Natural killer cell treated with Interleukin-12 subunit alpha and Interleukin-12 subunit beta and Interleukin-15 and Interleukin-18, amount 100 ng/mL, for 72 hours (primary cell): ENCODE measurements around the gene C4orf54. TPM values are rescaled to one million over a fixed set of nuclear protein-coding genes. Genes with fewer than 3 reads are reported as not detected.

Source experiments
- ATAC-seq, 2 donors: fragments of 150-1000 bp; cut with Tn5 transposase in 1 of 2; sonication (Bioruptor Pico), chemical (Tn5 transposase) in 1 of 2; 2 replicates each; pipeline ENCODE4 v1.10.0; 2021
- DNase-seq: peaks from one replicate; pipeline ENCODE4 v3.0.0; 2022; ENCODE audit warnings: low spot score
- H3K27ac Mint-ChIP-seq, 2 donors: 1 replicate in 1 of 2; 2 replicates in 1 of 2; pipeline ENCODE4 v1.8.0; 2022; ENCODE audit warnings: mixed read lengths in 2 of 2, mild to moderate bottlenecking in 1 of 2, moderate library complexity in 1 of 2
- H3K27me3 Mint-ChIP-seq, 2 donors: 1 replicate in 1 of 2; 2 replicates in 1 of 2; pipeline ENCODE4 v1.8.0; 2022; ENCODE audit warnings: mixed read lengths in 2 of 2
- H3K36me3 Mint-ChIP-seq: one replicate; pipeline ENCODE4 v1.8.0; 2022; ENCODE audit warnings: mixed read lengths
- H3K4me1 Mint-ChIP-seq, 2 donors: 1 replicate in 1 of 2; 2 replicates in 1 of 2; pipeline ENCODE4 v1.8.0; 2022; ENCODE audit warnings: low read depth in 2 of 2, mixed read lengths in 2 of 2, mild to moderate bottlenecking in 1 of 2
- H3K4me3 Mint-ChIP-seq: one replicate; pipeline ENCODE4 v1.8.0; 2022; ENCODE audit warnings: mixed read lengths
- H3K9me3 Mint-ChIP-seq: 2 replicates; pipeline ENCODE4 v1.8.0; 2022; ENCODE audit warnings: mixed read lengths
- total RNA-seq, 2 donors: library from RNA; stranded (reverse); gene quantifications; one replicate each; pipeline ENCODE4 v1.2.3, GENCODE V29; 2022

The C4orf54 gene
- total RNA-seq, 2 donors from 2014 or later: not detected

DNA sequence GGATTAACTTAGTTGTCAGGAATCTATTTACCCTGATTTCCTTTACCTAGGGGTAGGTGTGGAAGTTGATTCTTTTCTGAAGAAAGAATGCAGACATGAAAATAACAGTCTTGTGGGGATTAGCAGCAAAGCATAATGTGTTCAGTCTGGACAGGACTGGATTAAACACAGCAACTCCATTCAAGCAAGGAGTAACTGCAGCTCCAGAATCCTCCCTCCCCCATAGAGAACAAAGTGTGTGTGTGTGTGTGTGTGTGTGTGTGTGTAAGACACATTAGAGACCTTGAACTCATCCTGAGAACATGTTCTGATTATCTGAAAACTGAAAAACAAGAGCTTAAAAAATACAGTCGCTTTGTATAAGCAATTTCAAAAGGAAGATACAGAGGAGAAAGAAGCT, 9.3 kb downstream of the C4orf54 start:
- Mint-ChIP-seq H3K9me3 (no peaks in the 10 kb centered on the region), H3K27ac (no peak overlapping the region), H3K4me3 (no peak overlapping the region), H3K4me1 (no peaks in the 10 kb centered on the region), H3K36me3 (no peaks in the 10 kb centered on the region), H3K27me3 (peaks cover 7 to 8% of the 10 kb centered on the region in 2 donors)
- ATAC-seq (no peak), DNase-seq (no peak)

DNA sequence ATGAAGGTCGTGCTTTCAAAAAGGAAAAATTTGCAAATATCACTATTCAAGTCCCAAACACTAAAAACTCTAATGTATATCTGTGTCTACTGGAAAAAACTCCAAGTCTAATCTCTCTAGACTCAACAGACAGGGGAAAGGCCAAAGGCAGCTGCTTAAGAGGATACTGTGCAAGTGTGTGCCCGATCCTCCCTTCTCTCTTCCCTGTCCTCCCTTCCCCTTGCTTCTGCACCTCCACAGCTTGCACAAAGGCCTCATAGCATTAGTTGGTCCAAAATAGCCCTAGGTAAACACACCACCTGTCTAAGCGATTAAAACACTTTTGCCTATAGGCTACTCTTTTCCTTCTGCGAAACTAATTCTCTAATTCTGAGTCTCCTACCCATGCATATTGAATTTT, 10.6 kb downstream of the C4orf54 start:
- H3K36me3 Mint-ChIP-seq: no peaks in the 10 kb centered on the region
- no peak overlapping the region for H3K4me3 Mint-ChIP-seq
- no peaks in the 10 kb centered on the region for H3K4me1 Mint-ChIP-seq
- H3K9me3 Mint-ChIP-seq: no peaks in the 10 kb centered on the region
- ATAC-seq: no peak
- DNase-seq: no peak
- peaks cover 12% of the 10 kb centered on the region in 2 donors for H3K27me3 Mint-ChIP-seq
- no peak overlapping the region for H3K27ac Mint-ChIP-seq

DNA sequence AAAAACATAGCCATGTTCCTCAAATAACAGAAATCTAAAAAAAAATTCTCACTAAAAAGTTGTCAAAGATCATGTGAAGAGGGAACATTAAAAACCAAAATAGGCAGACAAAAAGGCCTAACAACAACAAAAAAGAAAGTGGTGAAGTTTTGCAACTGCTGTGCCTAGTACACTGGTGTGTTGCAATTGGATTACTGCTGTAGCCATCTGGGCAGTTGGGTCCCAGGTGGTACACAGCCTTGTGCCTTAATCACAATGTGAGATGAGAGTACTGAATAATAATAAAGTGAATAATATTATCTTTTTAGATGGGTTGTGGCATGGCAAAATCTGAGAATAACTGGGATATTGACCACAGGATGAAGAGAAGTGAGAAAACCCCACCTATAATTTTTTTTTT, 12.0 kb downstream of the C4orf54 start:
- Mint-ChIP-seq H3K27ac (no peak overlapping the region), H3K27me3 (peaks cover 15 to 18% of the 10 kb centered on the region in 2 donors), H3K36me3 (no peaks in the 10 kb centered on the region), H3K4me3 (no peak overlapping the region), H3K4me1 (no peaks in the 10 kb centered on the region), H3K9me3 (peaks cover under 1% of the 10 kb centered on the region)
- DNase-seq: no peak
- no peak for ATAC-seq

DNA sequence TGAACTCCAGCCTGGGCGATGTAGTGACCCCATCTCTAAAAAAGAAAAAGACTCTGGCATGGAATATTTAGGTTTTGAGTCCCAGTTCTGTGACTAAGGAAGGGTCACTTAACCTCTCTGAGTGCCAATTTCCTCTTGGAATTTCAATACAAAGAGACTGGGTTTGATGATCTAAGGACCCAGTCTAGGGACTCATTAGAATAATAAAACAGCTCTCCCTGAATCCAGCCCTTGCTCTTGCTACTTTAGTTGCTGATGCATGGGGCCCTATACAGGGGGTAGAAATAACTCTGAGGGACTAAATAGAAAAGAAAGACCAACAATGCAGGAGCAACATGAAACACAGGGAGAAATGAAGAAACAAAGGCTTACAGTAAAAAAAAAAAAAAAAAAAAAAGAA, 12.6 kb downstream of the C4orf54 start:
- no peaks in the 10 kb centered on the region for H3K4me1 Mint-ChIP-seq
- ATAC-seq (no peak), DNase-seq (no peak)
- H3K9me3 Mint-ChIP-seq: peaks cover 3% of the 10 kb centered on the region
- no peak overlapping the region for H3K4me3 Mint-ChIP-seq
- peaks cover 18 to 25% of the 10 kb centered on the region in 2 donors for H3K27me3 Mint-ChIP-seq
- no peaks in the 10 kb centered on the region for H3K36me3 Mint-ChIP-seq
- H3K27ac Mint-ChIP-seq: no peak overlapping the region

DNA sequence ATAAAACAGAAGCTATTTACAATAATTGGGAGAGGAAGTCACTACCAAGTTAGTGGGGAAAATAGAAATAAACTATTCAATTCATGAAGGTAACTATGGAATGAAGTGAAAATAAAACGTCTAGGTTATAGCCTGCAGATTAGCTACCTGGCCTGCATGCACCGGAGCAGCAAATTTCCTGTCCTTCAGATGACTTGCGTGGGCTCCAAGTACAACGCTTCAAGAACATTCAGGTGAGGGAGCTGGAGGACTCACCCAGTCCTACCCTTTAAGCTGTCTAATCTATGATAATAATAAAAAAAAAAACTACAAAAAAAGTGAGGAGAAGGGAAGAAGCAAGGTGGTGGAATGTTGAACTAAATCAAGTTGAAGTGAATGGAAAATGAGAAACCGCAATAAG, 13.2 kb downstream of the C4orf54 start:
- H3K4me3 Mint-ChIP-seq: no peak overlapping the region
- ATAC-seq (no peak), DNase-seq (no peak)
- no peaks in the 10 kb centered on the region for H3K36me3 Mint-ChIP-seq
- peaks cover 3% of the 10 kb centered on the region for H3K9me3 Mint-ChIP-seq
- no peaks in the 10 kb centered on the region for H3K4me1 Mint-ChIP-seq
- no peak overlapping the region for H3K27ac Mint-ChIP-seq
- peaks cover 18 to 26% of the 10 kb centered on the region in 2 donors for H3K27me3 Mint-ChIP-seq

DNA sequence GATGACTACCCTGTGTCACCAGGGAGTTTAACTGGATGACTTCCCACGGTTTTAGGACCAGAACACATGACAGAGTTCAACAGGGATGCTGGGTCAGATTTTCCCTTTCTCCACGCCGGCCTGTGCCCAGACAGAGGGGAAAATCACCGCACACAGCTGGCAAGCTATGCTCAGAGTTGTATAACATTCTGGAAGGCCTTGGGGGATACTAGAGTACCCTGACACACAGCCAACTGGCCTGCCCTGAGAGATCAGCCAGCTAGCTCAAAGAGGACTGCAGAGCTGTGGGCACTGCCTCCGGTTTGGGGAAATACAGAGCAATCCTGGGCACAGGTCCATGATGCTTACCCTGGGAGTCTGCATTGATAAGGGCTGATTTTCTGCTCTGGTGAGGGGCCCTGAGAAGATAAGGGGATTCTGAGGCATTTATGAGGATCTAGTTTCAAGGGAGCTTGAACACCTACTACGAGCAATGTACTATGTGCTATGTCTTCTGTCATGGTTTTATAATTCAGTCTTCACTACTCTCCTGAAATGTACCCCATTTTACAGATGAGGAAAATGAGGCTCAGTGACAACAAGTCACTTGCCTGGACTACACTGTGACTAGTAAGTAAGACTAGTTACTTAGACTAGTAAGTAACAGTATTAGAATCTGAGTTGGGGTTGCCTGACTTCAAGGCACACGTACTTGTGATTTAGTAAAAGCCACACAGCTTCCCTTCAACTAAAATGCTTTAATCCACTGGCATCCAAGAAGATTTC, 14.7 kb downstream of the C4orf54 start:
- H3K27me3 Mint-ChIP-seq: peaks cover 18 to 26% of the 10 kb centered on the region in 2 donors
- no peak overlapping the region for H3K27ac Mint-ChIP-seq
- DNase-seq (no peak), ATAC-seq (no peak)
- H3K4me3 Mint-ChIP-seq: no peak overlapping the region
- H3K4me1 Mint-ChIP-seq: no peaks in the 10 kb centered on the region
- peaks cover 3% of the 10 kb centered on the region for H3K9me3 Mint-ChIP-seq
- H3K36me3 Mint-ChIP-seq: no peaks in the 10 kb centered on the region

DNA sequence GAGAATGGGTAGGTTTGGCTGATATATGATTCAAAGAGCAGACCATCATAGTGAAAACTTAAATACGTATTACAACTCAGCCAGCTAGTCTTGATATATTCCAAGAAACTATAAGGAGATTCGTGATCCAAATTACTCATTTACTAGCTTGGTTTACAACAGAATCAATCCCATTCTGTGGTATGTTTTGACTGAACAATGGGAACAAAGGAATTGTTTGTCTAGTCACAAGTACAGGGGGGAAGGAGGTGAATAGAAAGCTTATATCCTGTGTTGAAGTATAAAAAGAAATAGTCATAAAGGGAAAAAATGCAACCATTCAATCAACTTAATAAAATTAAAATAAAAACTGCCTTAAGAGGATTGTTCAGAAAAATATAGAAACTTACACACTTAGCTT, 17.0 kb downstream of the C4orf54 start:
- H3K4me1 Mint-ChIP-seq: no peaks in the 10 kb centered on the region
- ATAC-seq (no peak), DNase-seq (no peak)
- peaks cover 21 to 26% of the 10 kb centered on the region in 2 donors for H3K27me3 Mint-ChIP-seq
- H3K36me3 Mint-ChIP-seq: no peaks in the 10 kb centered on the region
- no peak overlapping the region for H3K4me3 Mint-ChIP-seq
- H3K27ac Mint-ChIP-seq: no peak overlapping the region
- peaks cover 3% of the 10 kb centered on the region for H3K9me3 Mint-ChIP-seq

DNA sequence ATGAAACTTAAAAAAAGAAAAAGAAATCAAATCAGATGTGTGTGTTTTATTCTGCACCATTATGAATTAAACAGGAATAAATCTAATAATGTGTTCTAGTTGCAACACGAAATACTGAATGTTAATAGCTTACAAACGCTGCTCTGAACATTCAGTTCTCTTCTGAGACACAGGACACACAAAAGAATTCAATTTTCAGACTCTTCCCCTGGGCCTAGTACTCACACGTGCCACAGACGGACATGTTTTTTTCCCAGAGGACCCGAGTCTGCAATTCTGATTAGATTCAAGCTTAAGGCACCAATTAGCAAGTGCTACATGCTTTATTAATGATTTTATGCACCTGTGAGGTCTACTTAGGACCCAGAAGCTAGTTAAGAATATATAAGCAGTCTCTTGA, 20.5 kb downstream of the C4orf54 start:
- DNase-seq (no peak), ATAC-seq (no peak)
- peaks cover 12 to 33% of the 10 kb centered on the region in 2 donors for H3K27me3 Mint-ChIP-seq
- H3K4me3 Mint-ChIP-seq: no peak overlapping the region
- no peak overlapping the region for H3K27ac Mint-ChIP-seq
- no peaks in the 10 kb centered on the region for H3K4me1 Mint-ChIP-seq
- no peaks in the 10 kb centered on the region for H3K36me3 Mint-ChIP-seq
- peaks cover 3% of the 10 kb centered on the region for H3K9me3 Mint-ChIP-seq

DNA sequence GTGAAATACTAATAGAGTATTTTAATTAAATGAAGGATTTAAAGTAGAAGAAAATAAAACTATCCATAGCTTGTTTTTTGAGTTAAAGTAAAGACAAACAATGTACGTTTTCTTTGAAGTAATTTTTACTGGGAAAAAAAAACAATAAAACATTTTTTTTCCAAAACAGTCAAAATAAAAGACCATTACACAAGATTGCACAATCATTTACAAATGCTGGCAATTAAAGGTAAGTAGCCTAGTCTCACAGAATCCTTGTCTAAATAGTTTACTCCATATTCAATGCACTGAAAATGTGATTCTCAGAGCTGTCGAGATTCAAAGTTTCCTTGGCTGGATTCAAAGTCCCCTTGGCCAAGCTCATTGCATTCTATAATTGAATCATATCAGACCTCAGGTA, 21.2 kb downstream of the C4orf54 start:
- Mint-ChIP-seq H3K9me3 (peaks cover 3% of the 10 kb centered on the region), H3K4me1 (no peaks in the 10 kb centered on the region), H3K27ac (no peak overlapping the region), H3K4me3 (no peak overlapping the region), H3K36me3 (no peaks in the 10 kb centered on the region), H3K27me3 (peaks cover 9 to 33% of the 10 kb centered on the region in 2 donors)
- ATAC-seq (no peak), DNase-seq (no peak)

DNA sequence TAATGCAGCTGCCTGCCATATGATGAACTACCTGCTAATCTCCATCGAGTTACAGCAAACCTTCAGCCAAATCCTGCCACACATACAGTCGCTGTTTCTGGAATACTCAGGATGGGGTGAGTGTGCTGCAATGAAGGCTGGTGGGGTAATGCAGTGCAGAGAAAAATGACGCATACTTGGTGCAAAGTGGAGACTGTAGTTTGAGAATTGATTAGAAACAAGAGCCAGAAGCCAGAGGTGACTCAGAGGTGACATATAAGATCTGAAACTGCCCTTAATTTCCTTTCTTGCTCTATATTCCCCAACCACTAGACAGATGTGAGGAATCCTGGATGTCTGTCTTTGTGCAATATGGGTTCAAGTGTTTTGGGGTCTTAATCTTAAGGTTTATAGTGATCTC, 22.0 kb downstream of the C4orf54 start:
- no peak for DNase-seq
- Mint-ChIP-seq H3K4me1 (no peaks in the 10 kb centered on the region), H3K27me3 (peaks cover 8 to 31% of the 10 kb centered on the region in 2 donors), H3K4me3 (no peak overlapping the region), H3K9me3 (peaks cover 2% of the 10 kb centered on the region), H3K27ac (no peak overlapping the region), H3K36me3 (no peaks in the 10 kb centered on the region)
- ATAC-seq: no peak

DNA sequence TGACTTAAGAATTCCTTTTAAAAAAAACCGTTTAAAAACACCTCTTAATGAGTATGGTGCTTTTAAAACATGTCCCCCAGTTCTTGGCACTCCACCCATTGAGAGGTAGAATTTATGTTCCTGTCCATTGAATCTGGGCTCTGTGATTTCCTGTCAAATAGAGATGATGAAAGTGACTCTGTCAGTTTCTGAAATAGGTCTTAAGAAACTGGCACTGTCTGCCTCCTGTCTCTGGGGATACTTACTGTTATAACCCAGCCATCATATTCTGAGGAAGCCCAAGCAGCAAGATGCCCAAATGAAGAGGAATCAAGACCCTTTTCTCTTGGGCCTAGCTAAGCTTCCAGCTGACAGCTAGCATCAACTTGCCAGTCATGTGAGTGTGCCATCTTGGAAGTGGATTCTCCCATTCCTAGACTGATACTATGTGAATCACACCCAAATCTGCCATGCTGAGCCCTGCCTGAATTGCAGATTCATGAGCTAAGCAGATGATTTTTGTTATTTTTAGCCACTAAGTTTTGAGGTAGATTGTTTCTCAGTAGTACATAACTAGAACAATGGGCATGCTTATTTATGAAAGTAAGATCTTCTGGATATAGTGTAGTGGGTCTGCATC, 22.8 kb downstream of the C4orf54 start:
- H3K36me3 Mint-ChIP-seq: no peaks in the 10 kb centered on the region
- H3K9me3 Mint-ChIP-seq: no peaks in the 10 kb centered on the region
- DNase-seq (no peak), ATAC-seq (no peak)
- peaks cover 5 to 30% of the 10 kb centered on the region in 2 donors for H3K27me3 Mint-ChIP-seq
- no peaks in the 10 kb centered on the region for H3K4me1 Mint-ChIP-seq
- H3K27ac Mint-ChIP-seq: no peak overlapping the region
- no peak overlapping the region for H3K4me3 Mint-ChIP-seq

DNA sequence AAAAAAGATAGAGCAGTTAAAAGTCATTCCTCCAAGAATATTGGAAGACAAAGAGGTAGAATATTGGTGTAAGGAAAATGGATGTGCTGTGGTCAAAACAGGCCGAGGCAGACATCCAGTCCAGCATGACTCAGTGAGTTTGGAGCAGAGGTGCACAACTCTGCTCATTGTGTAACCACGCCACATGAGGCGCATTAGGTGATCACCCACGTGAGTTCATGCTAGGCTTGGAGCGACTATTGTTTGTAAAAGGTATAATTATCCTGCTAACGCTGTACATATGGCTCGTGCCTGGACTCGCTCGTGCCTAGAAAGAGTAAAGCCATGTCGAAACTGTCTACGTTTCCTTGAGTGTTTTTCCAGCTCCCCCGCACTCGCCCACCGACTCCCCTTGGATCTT, 23.9 kb downstream of the C4orf54 start:
- Mint-ChIP-seq H3K4me3 (no peak overlapping the region), H3K9me3 (no peaks in the 10 kb centered on the region), H3K4me1 (no peaks in the 10 kb centered on the region), H3K36me3 (no peaks in the 10 kb centered on the region), H3K27me3 (peaks cover 5 to 30% of the 10 kb centered on the region in 2 donors), H3K27ac (no peak overlapping the region)
- DNase-seq: no peak
- ATAC-seq: no peak

DNA sequence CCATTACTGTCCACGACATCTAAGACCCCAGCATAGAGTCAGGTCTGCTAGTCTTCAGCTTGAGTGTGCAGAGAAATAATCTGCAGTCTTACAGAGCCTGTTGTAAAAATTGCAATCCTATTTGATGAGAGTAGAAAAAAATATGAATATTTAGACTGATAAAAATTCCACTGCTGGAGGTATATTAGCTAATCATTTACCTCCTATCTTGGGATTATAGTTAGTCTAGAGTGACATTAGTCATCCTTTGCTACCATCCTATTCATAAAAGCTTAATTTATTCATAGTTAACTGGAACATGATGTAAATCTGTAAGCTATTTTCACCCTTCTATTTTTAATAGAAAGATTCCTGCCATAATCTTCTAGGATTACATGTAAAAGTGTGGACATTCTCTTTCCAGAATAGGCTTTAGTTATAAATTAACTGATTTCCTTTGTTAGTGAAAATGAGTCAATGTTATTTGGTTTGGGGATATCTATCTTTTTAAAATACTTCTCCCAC, 26.7 kb downstream of the C4orf54 start:
- ATAC-seq: no peak
- Mint-ChIP-seq H3K9me3 (no peaks in the 10 kb centered on the region), H3K36me3 (no peaks in the 10 kb centered on the region), H3K27ac (no peak overlapping the region), H3K4me1 (no peaks in the 10 kb centered on the region), H3K4me3 (no peak overlapping the region), H3K27me3 (peaks cover 4 to 34% of the 10 kb centered on the region in 2 donors)
- no peak for DNase-seq

DNA sequence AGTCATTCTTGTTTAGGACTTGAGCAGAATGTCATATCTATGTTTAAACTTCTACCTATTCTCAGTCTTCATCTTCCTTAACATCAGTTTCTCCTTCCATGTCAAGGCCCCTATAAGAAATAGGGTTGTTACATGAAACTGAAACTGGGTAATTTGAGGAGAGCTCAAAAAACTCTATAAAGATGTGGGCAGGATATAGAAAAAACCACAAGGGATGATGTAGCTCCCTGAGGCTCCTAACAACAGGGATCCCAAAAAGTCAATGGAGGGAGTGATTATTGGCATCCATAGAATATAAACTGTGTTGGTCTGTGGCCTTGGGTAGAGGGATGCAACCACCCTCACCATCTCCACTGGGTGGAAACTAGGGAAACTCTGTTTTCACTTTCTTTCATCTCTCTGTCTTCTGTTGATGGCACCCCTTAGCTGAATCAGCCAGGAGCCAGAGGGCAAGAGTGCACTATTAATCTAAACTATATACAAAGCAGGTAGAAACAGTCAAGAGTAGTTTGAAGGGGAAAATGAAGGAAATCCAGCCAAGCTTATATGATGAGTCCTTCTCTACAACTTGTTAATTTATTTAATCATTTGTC, 27.6 kb downstream of the C4orf54 start:
- Mint-ChIP-seq H3K4me1 (no peaks in the 10 kb centered on the region), H3K27ac (no peak overlapping the region)
- ATAC-seq: no peak

More for the DNA sequence above, 27.6 kb downstream of the C4orf54 start:
- Mint-ChIP-seq H3K9me3 (no peaks in the 10 kb centered on the region), H3K27me3 (peaks cover 4 to 32% of the 10 kb centered on the region in 2 donors), H3K36me3 (no peaks in the 10 kb centered on the region), H3K4me3 (no peak overlapping the region)
- DNase-seq: no peak
